A673 (cell line): ENCODE results near the gene LRRTM1. TPM values are rescaled to one million over a fixed set of nuclear protein-coding genes. Genes with fewer than 3 reads are reported as not detected.

ENCODE experiments used
- BruUV-seq: library from RNA; stranded (reverse); fragments of 400-500 nt; replicated peaks from 2 replicates; lab custom pipeline; 2021; lab: Mats Ljungman, UMichigan
- CTCF ChIA-PET: fragments of 300-600 bp; sonication (Branson Sonifier 250); formaldehyde crosslinking; loops from one replicate; lab custom pipeline; 2022; ENCODE audit warnings: antibody characterized with exemption; lab: Charles Lee
- POLR2A ChIA-PET: fragments of 300-600 bp; sonication (Branson Sonifier 250); formaldehyde crosslinking; loops from one replicate; lab custom pipeline; 2022; ENCODE audit warnings: antibody characterized with exemption; ENCODE audit not compliant: low non-redundant PET; lab: Charles Lee
- DNase-seq: peaks from one replicate; pipeline ENCODE4 v3.0.0-alpha.2; 2015; ENCODE audit warnings: low spot score
- H3K27ac ChIP-seq: fragments of 200-600 bp; sonication (generic); 2 replicates; pipeline ENCODE4 v1.5.1; 2016; ENCODE audit warnings: mixed run types, low read depth, mild to moderate bottlenecking, mixed read lengths, antibody characterized with exemption, low read length; ENCODE audit not compliant: poor library complexity, severe bottlenecking
- H3K27me3 ChIP-seq: fragments of 200-600 bp; sonication (generic); replicated peaks from 2 replicates; pipeline ENCODE4 v1.6.1; 2017; ENCODE audit warnings: mixed run types, low read depth, mild to moderate bottlenecking, mixed read lengths, antibody characterized with exemption, low read length; ENCODE audit not compliant: insufficient read depth, poor library complexity
- H3K36me3 ChIP-seq: fragments of 200-600 bp; sonication (generic); 2 replicates; pipeline ENCODE4 v1.6.1; 2016; ENCODE audit warnings: mixed run types, mild to moderate bottlenecking, mixed read lengths, antibody characterized with exemption, low read length; ENCODE audit not compliant: insufficient read depth, poor library complexity, severe bottlenecking
- H3K4me1 ChIP-seq: fragments of 200-600 bp; sonication (generic); 2 replicates; pipeline ENCODE4 v1.6.1; 2017; ENCODE audit warnings: mixed run types, mild to moderate bottlenecking, mixed read lengths, antibody characterized with exemption, low read length; ENCODE audit not compliant: insufficient read depth, poor library complexity, severe bottlenecking
- H3K4me3 ChIP-seq: fragments of 200-600 bp; sonication (generic); 2 replicates; pipeline ENCODE4 v1.5.1; 2016; ENCODE audit warnings: low read depth, mixed run types, mild to moderate bottlenecking, mixed read lengths, low read length; ENCODE audit not compliant: poor library complexity, severe bottlenecking
- H3K9me3 ChIP-seq: fragments of 200-600 bp; sonication (generic); 2 replicates; pipeline ENCODE4 v1.6.1; 2016; ENCODE audit warnings: mixed run types, low read depth, mild to moderate bottlenecking, mixed read lengths, antibody characterized with exemption, low read length; ENCODE audit not compliant: poor library complexity, severe bottlenecking
- EZH2 ChIP-seq: fragments of 200-600 bp; sonication (generic); IDR thresholded peaks from 2 replicates; pipeline ENCODE4 v1.6.1; 2017; ENCODE audit warnings: borderline replicate concordance, low read depth, mild to moderate bottlenecking, mixed read lengths, antibody characterized with exemption, low read length; ENCODE audit not compliant: poor library complexity, severe bottlenecking
- intact Hi-C: fragments of 100-400 bp; cut with micrococcal nuclease; formaldehyde crosslinking; loops from one replicate; pipeline ENCODE4 v1.10.0; 2022; ENCODE audit not compliant: unreplicated experiment
- total RNA-seq: library from RNA; stranded (reverse); gene quantifications from 2 replicates; pipeline ENCODE4 v1.2.3, GENCODE V29; 2021
- TF ChIP-seq, protein P1 (sequence below): fragments of 300-800, 200-600 bp; sonication (generic); conservative IDR thresholded peaks from 2 replicates; pipeline ENCODE4 v1.5.1; 2017; ENCODE audit warnings: low read depth, mild to moderate bottlenecking, antibody characterized with exemption, low read length, moderate library complexity, mixed read lengths

LRRTM1 gene
- total RNA-seq, 1 experiment from 2014 or later, result not detected

DNA sequence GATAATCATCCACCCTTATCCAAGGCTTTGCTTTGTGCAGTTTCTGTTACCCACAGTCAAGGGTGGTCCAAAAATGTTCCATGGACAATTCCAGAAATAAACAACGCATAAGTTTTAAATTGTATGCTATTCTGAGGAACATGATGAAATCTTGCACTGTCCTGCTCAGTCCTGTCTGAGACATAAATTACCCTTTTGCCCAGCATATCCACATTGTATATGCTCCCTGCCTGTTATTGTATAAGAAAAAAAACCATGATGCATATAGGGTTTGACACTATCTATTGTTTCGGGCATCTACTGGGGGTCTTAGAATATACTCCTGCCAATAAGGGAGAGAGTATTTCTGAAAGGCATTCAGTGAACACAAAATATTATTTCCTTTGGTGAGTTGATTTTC is 24.0 kb downstream of the LRRTM1 start:
- Histone ChIP-seq H3K9me3 (no peaks in the 10 kb centered on the region), H3K36me3 (no peaks in the 10 kb centered on the region), H3K4me1 (no peaks in the 10 kb centered on the region), H3K4me3 (no peak overlapping the region), H3K27me3 (no peaks in the 10 kb centered on the region), H3K27ac (no peak overlapping the region)
- intact Hi-C loops, result no loop called here
- ChIA-PET POLR2A (no interaction called here), CTCF (no interaction called here)
- BruUV-seq, result no TSS peak
- TF ChIP-seq EZH2, result no peak
- TF ChIP-seq, protein P1, sequence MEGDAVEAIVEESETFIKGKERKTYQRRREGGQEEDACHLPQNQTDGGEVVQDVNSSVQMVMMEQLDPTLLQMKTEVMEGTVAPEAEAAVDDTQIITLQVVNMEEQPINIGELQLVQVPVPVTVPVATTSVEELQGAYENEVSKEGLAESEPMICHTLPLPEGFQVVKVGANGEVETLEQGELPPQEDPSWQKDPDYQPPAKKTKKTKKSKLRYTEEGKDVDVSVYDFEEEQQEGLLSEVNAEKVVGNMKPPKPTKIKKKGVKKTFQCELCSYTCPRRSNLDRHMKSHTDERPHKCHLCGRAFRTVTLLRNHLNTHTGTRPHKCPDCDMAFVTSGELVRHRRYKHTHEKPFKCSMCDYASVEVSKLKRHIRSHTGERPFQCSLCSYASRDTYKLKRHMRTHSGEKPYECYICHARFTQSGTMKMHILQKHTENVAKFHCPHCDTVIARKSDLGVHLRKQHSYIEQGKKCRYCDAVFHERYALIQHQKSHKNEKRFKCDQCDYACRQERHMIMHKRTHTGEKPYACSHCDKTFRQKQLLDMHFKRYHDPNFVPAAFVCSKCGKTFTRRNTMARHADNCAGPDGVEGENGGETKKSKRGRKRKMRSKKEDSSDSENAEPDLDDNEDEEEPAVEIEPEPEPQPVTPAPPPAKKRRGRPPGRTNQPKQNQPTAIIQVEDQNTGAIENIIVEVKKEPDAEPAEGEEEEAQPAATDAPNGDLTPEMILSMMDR, result no peak
- no peak for DNase-seq

DNA sequence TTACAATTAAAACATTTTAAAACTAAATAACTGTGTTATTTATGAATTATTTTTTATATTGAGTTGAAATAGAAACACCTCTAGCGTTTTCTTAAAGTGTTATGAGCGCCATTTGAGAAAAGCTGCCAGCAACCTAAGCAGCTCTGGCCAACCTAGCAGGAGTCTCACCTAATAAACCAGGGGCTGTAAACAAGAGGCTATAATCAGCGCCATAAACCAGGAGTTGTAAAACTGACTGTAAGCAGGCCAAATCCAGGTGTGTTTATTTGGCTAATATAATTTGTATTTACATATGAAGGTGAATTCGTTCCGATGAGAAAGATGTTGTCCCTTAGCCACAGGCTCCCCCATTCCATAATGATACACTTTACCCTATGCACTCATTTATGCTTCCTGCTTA is 34.7 kb downstream of the LRRTM1 start:
- TF ChIP-seq EZH2, result no peak
- TF ChIP-seq, protein P1, result no peak
- H3K4me3 ChIP-seq, result no peak overlapping the region
- H3K36me3 ChIP-seq, result no peaks in the 10 kb centered on the region
- no TSS peak for BruUV-seq
- ChIA-PET CTCF (no interaction called here), POLR2A (no interaction called here)
- no peaks in the 10 kb centered on the region for H3K9me3 ChIP-seq
- no peaks in the 10 kb centered on the region for H3K27me3 ChIP-seq
- H3K27ac ChIP-seq, result no peak overlapping the region
- intact Hi-C loops, result no loop called here
- no peak for DNase-seq
- no peaks in the 10 kb centered on the region for H3K4me1 ChIP-seq

DNA sequence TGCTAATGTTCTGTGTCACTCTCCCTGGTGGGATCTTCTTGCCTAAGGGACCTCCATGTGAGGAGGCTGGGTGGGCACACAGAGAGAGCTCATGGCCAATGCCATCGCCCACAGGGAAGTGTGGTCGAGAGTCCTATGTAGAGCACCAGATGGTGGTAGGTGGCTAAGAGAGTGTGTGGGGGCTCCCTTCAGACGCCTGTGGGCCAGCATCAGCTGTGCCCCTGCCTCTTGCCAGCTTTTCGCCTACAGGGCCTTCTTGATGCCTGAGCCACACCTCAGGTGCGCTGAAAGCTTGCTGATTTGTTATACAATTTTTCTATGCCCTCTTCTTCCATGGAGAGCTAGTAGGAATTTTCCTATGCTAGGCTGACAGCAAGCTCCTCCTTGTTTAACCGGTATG is 38.3 kb downstream of the LRRTM1 start:
- BruUV-seq, result no TSS peak
- no peak for DNase-seq

More for the DNA sequence above, 38.3 kb downstream of the LRRTM1 start:
- no peak overlapping the region for H3K4me3 ChIP-seq
- no peaks in the 10 kb centered on the region for H3K9me3 ChIP-seq
- no peaks in the 10 kb centered on the region for H3K36me3 ChIP-seq
- POLR2A ChIA-PET, result no interaction called here
- H3K27ac ChIP-seq, result no peak overlapping the region
- TF ChIP-seq, protein P1, result no peak
- TF ChIP-seq EZH2, result no peak
- CTCF ChIA-PET, result no interaction called here
- intact Hi-C loops, result no loop called here
- H3K4me1 ChIP-seq, result no peaks in the 10 kb centered on the region
- H3K27me3 ChIP-seq, result no peaks in the 10 kb centered on the region
